A673 (cell line): Measurements from ENCODE around the gene TARBP1. TPM values are rescaled to one million over a fixed set of nuclear protein-coding genes. Genes with fewer than 3 reads are reported as not detected.

Experiments
- BruUV-seq: library from RNA; stranded (reverse); fragments of 400-500 nt; replicated peaks from 2 replicates; lab custom pipeline; 2021; lab: Mats Ljungman, UMichigan
- CTCF ChIA-PET: fragments of 300-600 bp; sonication (Branson Sonifier 250); formaldehyde crosslinking; loops from one replicate; lab custom pipeline; 2022; ENCODE audit warnings: antibody characterized with exemption; lab: Charles Lee
- POLR2A ChIA-PET: fragments of 300-600 bp; sonication (Branson Sonifier 250); formaldehyde crosslinking; loops from one replicate; lab custom pipeline; 2022; ENCODE audit warnings: antibody characterized with exemption; ENCODE audit not compliant: low non-redundant PET; lab: Charles Lee
- DNase-seq: peaks from one replicate; pipeline ENCODE4 v3.0.0-alpha.2; 2015; ENCODE audit warnings: low spot score
- H3K27ac ChIP-seq: fragments of 200-600 bp; sonication (generic); 2 replicates; pipeline ENCODE4 v1.5.1; 2016; ENCODE audit warnings: mixed run types, low read depth, mild to moderate bottlenecking, mixed read lengths, antibody characterized with exemption, low read length; ENCODE audit not compliant: poor library complexity, severe bottlenecking
- H3K27me3 ChIP-seq: fragments of 200-600 bp; sonication (generic); replicated peaks from 2 replicates; pipeline ENCODE4 v1.6.1; 2017; ENCODE audit warnings: mixed run types, low read depth, mild to moderate bottlenecking, mixed read lengths, antibody characterized with exemption, low read length; ENCODE audit not compliant: insufficient read depth, poor library complexity
- H3K36me3 ChIP-seq: fragments of 200-600 bp; sonication (generic); 2 replicates; pipeline ENCODE4 v1.6.1; 2016; ENCODE audit warnings: mixed run types, mild to moderate bottlenecking, mixed read lengths, antibody characterized with exemption, low read length; ENCODE audit not compliant: insufficient read depth, poor library complexity, severe bottlenecking
- H3K4me1 ChIP-seq: fragments of 200-600 bp; sonication (generic); 2 replicates; pipeline ENCODE4 v1.6.1; 2017; ENCODE audit warnings: mixed run types, mild to moderate bottlenecking, mixed read lengths, antibody characterized with exemption, low read length; ENCODE audit not compliant: insufficient read depth, poor library complexity, severe bottlenecking
- H3K4me3 ChIP-seq: fragments of 200-600 bp; sonication (generic); 2 replicates; pipeline ENCODE4 v1.5.1; 2016; ENCODE audit warnings: low read depth, mixed run types, mild to moderate bottlenecking, mixed read lengths, low read length; ENCODE audit not compliant: poor library complexity, severe bottlenecking
- H3K9me3 ChIP-seq: fragments of 200-600 bp; sonication (generic); 2 replicates; pipeline ENCODE4 v1.6.1; 2016; ENCODE audit warnings: mixed run types, low read depth, mild to moderate bottlenecking, mixed read lengths, antibody characterized with exemption, low read length; ENCODE audit not compliant: poor library complexity, severe bottlenecking
- CTCF ChIP-seq: fragments of 300-800, 200-600 bp; sonication (generic); conservative IDR thresholded peaks from 2 replicates; pipeline ENCODE4 v1.5.1; 2017; ENCODE audit warnings: low read depth, mild to moderate bottlenecking, antibody characterized with exemption, low read length, moderate library complexity, mixed read lengths
- EZH2 ChIP-seq: fragments of 200-600 bp; sonication (generic); IDR thresholded peaks from 2 replicates; pipeline ENCODE4 v1.6.1; 2017; ENCODE audit warnings: borderline replicate concordance, low read depth, mild to moderate bottlenecking, mixed read lengths, antibody characterized with exemption, low read length; ENCODE audit not compliant: poor library complexity, severe bottlenecking
- intact Hi-C: fragments of 100-400 bp; cut with micrococcal nuclease; formaldehyde crosslinking; loops from one replicate; pipeline ENCODE4 v1.10.0; 2022; ENCODE audit not compliant: unreplicated experiment
- total RNA-seq: library from RNA; stranded (reverse); gene quantifications from 2 replicates; pipeline ENCODE4 v1.2.3, GENCODE V29; 2021

TARBP1 gene
- total RNA-seq, 1 experiment from 2014 or later: 28.0 TPM

GRCh38 chr1:234342774-234343173 is 136.2 kb downstream of the TARBP1 start:
- intact Hi-C loops: no loop called here
- DNase-seq: no peak
- H3K4me1 ChIP-seq: no peaks in the 10 kb centered on the region
- no peaks in the 10 kb centered on the region for H3K27me3 ChIP-seq
- ChIA-PET CTCF (no interaction called here), POLR2A (no interaction called here)
- no TSS peak for BruUV-seq
- no peak overlapping the region for H3K4me3 ChIP-seq
- no peaks in the 10 kb centered on the region for H3K36me3 ChIP-seq
- peaks cover 22% of the 10 kb centered on the region for H3K9me3 ChIP-seq
- H3K27ac ChIP-seq: no peak overlapping the region
- TF ChIP-seq EZH2: no peak
- no peak for TF ChIP-seq CTCF

Other genes starting within 250 kb of the TARBP1 start
- gene COA6, start 105.7 kb downstream of the TARBP1 start, total RNA-seq: 75.3 and 88.4 TPM in 2 replicates
- gene IRF2BP2, start 131.0 kb upstream of the TARBP1 start, total RNA-seq: 39.9 and 43.8 TPM in 2 replicates